ENCODE measurements around the gene BTD. TPM values are rescaled to one million over a fixed set of nuclear protein-coding genes. Genes with fewer than 3 reads are reported as not detected.
A peak's percentile ranks its signal among the peaks of the same experiment; 100 is the strongest.

Gene BTD
- total and polyA plus RNA-seq, 10 of the 15 experiments (the other 5 are each of a cell fraction or from before 2014, with no cell fraction given), result 3.4 to 10.3 (median 5.0) TPM

- TF ChIP-seq, protein P1, sequence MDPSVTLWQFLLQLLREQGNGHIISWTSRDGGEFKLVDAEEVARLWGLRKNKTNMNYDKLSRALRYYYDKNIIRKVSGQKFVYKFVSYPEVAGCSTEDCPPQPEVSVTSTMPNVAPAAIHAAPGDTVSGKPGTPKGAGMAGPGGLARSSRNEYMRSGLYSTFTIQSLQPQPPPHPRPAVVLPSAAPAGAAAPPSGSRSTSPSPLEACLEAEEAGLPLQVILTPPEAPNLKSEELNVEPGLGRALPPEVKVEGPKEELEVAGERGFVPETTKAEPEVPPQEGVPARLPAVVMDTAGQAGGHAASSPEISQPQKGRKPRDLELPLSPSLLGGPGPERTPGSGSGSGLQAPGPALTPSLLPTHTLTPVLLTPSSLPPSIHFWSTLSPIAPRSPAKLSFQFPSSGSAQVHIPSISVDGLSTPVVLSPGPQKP (IDR thresholded peaks at IDR 0.05; ENCODE audit: low read depth, low read length), result no peak
- TF ChIP-seq EP300 (IDR thresholded peaks at IDR 0.05; ENCODE audit: borderline replicate concordance in 1 of 2, control insufficient read depth in 1 of 2, low read depth in 2 of 2, low read length in 2 of 2) (no peak), SIX5 (IDR thresholded peaks at IDR 0.05; ENCODE audit: low read depth, low read length, severe bottlenecking) (no peak), MYB (IDR thresholded peaks at IDR 0.05; ENCODE audit: borderline replicate concordance, low read depth, low read length) (no peak), MTA3 (IDR thresholded peaks at IDR 0.05; ENCODE audit: borderline replicate concordance, low read length) (no peak), BHLHE40 (IDR thresholded peaks at IDR 0.05; ENCODE audit: borderline replicate concordance in 1 of 2, low read depth in 2 of 2, low read length in 1 of 2) (no peak), ZBED1 (IDR thresholded peaks at IDR 0.05; ENCODE audit: borderline replicate concordance) (no peak), ZNF622 (IDR thresholded peaks at IDR 0.05) (no peak)
These were observed 89.2 kb downstream of the BTD start (continued) for GRCh38 chr3:15690748-15691147.

- H3K36me3 ChIP-seq (ENCODE audit: control insufficient read depth in 2 of 2, insufficient read depth in 2 of 2, low read length in 1 of 2), result peaks cover 6 to 12% of the 10 kb centered on the region in 2 experiments
- no peak overlapping the region for H3K9ac ChIP-seq (ENCODE audit: control insufficient read depth, insufficient read depth, low read length)
- FAIRE-seq (no peak), DNase-seq (ENCODE audit: low read depth, low spot score) (no peak), ATAC-seq (peak; percentile 61)
- no peaks in the 10 kb centered on the region for H3K79me2 ChIP-seq (ENCODE audit: control insufficient read depth, insufficient read depth, low read length)
- BruUV-seq (replicated peaks), result no TSS peak
- CTCF ChIA-PET, result interaction anchor here (1.4 to 2.0 kb wide), 3 partner anchors 10 to 118 kb away, joined by 6 to 10 read pairs (median 7); no protein-coding TSS in a partner anchor
- H3K4me2 ChIP-seq (ENCODE audit: control insufficient read depth, insufficient read depth), result no peak overlapping the region
- no peaks in the 10 kb centered on the region for H3K4me1 ChIP-seq (ENCODE audit: control insufficient read depth, insufficient read depth, low read length)
- no peak overlapping the region for H2AFZ ChIP-seq (ENCODE audit: control insufficient read depth, low read depth, low read length)
- POLR2A ChIA-PET, result interaction anchor here (0.6 kb wide), 1 partner anchor 1986 kb away, joined by 3 read pairs; no protein-coding TSS in a partner anchor
- 0% methylated on average over 1 of the region's 1 CpG for WGBS (ENCODE audit: insufficient coverage, insufficient replicate concordance, low lambda C conversion rate, missing lambda C conversion rate)
- in situ Hi-C loops (cut with MboI) (no loop called here), intact Hi-C loops (cut with micrococcal nuclease; ENCODE audit: unreplicated experiment) (loop anchor here (5.0 kb wide), 1 partner anchor 119 kb away; no protein-coding TSS in a partner anchor)
- H3K9me3 ChIP-seq (replicated peaks; ENCODE audit: control insufficient read depth, insufficient read depth, low read length), result no peaks in the 10 kb centered on the region
- no peaks in the 10 kb centered on the region for H3K27me3 ChIP-seq (replicated peaks in 1 of 2; ENCODE audit: control insufficient read depth in 2 of 2, insufficient read depth in 2 of 2, low read length in 1 of 2)
- H3K27ac ChIP-seq (ENCODE audit: control insufficient read depth, insufficient read depth), result no peak overlapping the region
- no peak overlapping the region for H3K4me3 ChIP-seq
- H4K20me1 ChIP-seq (ENCODE audit: control insufficient read depth, insufficient read depth), result no peaks in the 10 kb centered on the region
- SMC1A ChIA-PET (ENCODE audit: uncharacterized antibody, unreplicated experiment), result interaction anchor here (0.6 to 3.2 kb wide), 6 partner anchors 10 to 189 kb away, joined by 3 to 15 read pairs (median 4); no protein-coding TSS in a partner anchor
- RAD21 ChIA-PET (ENCODE audit: unreplicated experiment), result interaction anchor here (0.9 to 1.0 kb wide), 2 partner anchors 118 to 119 kb away, joined by 4 read pairs; no protein-coding TSS in a partner anchor
- peak; percentile 44 for TF ChIP-seq RAD21 (IDR thresholded peaks at IDR 0.05; ENCODE audit: insufficient read depth, low read depth, low read length)
- no peak for TF ChIP-seq SP1 (IDR thresholded peaks at IDR 0.05; ENCODE audit: low read depth, low read length)
- no peak for TF ChIP-seq ZNF622 (IDR thresholded peaks at IDR 0.05)
- TF ChIP-seq CTCF (IDR thresholded peaks at IDR 0.05 in 2 of 3, conservative IDR thresholded peaks at IDR 0.05 in 1 of 3; ENCODE audit: control insufficient read depth in 2 of 3, extremely low read depth in 1 of 3, insufficient read depth in 1 of 3, low read depth in 3 of 3, low read length in 3 of 3), result peak in 1 of 3 experiments; percentile 7; a peak in 1 of 6 replicates
These were observed 91.8 kb downstream of the BTD start for GRCh38 chr3:15693355-15693754.
